Activated gamma-delta T cell (primary cell): ENCODE data around the gene RESF1.

Source experiments
- DNase-seq: peaks from one replicate; lab custom pipeline; 2025; lab: John Stamatoyannopoulos, UW

RESF1 gene

DNA sequence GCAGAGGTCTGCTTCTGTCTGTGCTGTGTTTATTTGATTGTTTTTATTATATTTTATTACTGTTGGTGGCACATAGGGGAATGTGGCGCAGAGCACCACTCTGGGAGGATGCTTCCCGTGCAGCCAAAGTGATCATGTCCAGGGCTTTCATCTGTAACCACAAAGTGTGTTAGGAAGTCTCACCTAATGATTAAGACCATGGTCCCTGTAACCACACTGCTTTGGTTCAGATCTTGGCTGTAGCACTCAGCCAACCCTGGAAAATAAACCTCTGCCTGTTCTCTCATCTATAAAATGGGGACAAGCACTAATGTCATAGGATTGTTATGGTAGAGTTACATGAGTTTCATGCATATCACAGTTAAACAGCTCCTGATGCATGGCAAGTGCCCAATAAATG, 1.9 kb downstream of the RESF1 start:
- DNase-seq: no peak

DNA sequence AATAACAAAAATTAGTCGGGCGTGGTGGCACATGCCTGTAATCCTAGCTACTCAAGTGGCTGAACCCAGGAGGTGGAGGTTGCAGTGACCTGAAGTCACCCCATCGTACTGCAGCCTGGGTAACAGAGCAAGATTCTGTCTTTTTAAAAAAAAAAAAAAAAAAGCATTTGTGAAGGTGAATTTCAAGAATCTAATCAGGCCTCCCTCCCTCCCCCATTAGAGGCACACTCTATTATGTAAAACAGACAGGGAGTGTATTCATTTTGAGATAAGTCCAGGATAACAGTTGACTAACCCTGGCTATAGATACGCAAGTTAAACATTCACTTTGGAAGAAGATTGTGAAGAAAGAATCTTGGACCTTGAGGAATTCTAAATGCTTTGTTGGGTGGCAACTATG, 2.9 kb downstream of the RESF1 start:
- DNase-seq: no peak

DNA sequence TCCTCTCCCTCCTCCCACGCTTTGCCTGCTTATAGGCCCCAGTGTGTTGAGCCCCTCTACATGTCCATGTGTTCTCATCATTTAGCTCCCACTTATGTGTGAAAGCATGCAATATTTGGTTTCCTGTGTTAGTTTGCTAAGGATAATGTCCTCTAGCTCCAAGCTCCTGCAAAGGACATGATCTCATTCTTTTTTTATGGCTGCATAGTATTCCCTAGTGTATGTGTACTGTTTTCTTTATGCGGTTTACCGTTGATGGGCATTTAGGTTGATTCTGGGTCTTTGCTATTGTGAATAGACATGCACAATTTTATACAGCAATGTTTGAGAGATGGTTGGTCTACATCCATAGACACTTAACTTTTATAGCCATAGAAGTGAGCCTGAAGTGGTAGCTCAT, 5.1 kb downstream of the RESF1 start:
- no peak for DNase-seq

DNA sequence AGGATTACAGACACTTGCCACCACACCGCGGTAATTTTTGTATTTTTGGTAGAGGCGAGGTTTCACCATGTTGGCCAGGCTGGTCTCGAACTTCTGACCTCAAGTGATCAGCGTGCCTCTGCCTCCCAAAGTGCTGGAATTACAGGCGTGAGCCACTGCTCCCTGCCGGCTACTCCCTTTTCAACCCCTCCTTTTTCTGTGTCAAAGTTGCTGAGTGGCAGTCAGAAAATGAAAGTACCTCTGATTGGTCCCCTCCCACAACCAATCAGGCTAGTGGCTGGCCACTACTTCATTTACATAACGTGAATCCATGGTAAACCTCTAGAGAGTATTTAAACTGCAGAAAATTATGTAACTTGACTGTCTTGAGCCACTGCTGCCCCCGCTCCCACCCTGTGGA, 5.9 kb downstream of the RESF1 start:
- no peak for DNase-seq

DNA sequence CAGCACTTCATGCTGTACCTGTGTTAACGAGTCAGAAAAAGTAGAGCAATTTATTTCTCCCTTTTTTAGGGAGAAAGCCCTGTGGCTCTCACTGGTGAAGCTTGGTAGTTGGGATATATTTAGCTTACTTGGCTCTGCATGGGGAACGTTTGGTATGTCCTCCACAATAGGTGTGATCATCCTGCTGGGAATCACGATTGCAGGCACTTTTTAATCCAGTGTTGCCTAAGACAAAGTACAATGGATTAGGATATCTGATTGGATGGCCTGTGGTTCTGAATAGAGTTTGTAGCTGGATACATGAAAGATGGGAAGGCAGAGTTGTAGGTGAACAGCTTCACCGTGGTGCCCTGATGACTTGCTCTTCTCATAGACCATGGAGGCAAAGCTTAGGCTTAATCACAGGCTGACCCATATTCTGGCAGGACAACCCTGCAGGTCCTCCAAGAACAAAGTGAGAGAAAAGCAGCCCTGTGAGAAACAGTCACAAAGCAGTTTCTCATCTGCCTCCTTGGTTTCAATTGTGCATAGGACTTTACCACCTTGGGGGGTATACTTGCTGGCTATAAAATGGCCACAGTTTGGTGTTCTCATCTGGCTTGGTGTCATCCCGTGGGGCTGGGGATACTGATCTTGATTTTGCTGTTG, 7.5 kb downstream of the RESF1 start:
- DNase-seq: no peak

DNA sequence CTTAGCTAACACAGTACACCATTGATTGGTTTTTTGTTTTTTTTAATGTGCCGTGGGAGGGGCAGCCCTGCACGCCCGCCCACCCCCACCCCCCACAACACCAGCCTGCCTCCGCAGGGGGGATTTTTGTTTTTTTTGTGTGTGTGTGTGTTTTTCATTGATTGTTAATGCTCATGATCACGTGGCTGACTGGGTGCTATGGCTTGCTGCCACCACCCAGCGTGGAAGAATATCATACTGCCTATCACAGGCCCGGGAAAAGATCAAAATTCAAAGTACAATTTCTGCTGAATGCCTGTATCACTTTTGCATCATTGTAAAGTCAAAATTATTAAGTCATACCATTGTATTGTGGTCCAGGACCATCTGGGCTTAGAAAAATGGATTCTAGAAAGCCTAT, 8.3 kb downstream of the RESF1 start:
- DNase-seq: no peak

DNA sequence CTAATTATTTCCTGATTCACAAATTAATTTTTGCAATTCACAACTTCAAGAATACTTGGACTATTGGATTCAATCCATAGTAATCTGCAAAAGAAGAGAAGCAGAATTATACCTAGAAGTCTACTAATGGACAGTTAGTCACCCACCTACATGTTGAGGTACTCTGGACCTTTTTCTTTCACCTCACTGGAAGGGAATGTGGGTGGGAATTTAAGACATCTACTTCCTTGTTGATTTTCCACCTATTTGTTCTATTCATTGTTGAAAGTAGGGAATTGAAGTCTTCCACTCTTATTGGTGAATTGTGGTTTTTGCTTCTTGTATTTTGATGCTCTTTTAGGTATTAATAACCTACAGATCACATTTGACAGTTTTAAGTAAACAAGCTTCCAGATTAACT, 11.0 kb downstream of the RESF1 start:
- no peak for DNase-seq

DNA sequence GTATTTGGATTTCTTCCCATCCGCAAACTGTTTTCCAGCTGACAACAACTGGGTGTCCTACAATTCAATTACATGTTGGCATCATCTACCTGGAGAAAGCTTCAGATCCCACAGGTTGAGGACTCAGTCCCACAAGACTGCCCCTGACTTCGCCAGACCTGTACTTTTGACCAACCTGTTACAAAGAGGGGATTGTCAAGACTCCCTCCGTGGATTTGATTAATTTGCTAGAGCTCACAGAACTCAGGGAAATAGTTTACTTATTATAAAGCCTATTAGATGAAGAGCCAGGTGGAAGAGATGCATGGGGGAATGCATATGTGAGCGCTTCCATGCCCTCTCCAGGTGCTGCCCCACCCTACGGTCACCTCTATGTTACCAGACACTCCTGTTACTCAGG, 14.6 kb downstream of the RESF1 start:
- no peak for DNase-seq

DNA sequence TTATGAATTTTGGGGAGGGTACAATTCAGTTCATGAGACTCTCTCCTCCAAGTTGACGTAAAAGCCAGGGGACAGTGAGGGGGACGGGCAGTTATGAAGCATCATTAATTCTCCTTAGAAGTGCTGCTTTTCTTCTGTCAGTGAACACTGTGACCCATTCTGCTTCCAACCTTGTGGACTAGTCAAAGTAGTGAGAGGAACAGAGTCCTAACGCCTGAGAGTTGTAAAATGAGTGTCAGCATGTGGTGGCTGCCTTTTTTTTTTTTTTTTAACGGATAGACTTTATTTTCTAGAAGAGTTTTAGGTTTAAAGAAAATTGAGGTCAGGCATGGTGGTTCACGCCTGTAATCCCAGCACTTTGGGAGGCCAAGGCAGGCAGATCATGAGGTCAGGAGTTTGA, 15.5 kb downstream of the RESF1 start:
- DNase-seq: no peak

DNA sequence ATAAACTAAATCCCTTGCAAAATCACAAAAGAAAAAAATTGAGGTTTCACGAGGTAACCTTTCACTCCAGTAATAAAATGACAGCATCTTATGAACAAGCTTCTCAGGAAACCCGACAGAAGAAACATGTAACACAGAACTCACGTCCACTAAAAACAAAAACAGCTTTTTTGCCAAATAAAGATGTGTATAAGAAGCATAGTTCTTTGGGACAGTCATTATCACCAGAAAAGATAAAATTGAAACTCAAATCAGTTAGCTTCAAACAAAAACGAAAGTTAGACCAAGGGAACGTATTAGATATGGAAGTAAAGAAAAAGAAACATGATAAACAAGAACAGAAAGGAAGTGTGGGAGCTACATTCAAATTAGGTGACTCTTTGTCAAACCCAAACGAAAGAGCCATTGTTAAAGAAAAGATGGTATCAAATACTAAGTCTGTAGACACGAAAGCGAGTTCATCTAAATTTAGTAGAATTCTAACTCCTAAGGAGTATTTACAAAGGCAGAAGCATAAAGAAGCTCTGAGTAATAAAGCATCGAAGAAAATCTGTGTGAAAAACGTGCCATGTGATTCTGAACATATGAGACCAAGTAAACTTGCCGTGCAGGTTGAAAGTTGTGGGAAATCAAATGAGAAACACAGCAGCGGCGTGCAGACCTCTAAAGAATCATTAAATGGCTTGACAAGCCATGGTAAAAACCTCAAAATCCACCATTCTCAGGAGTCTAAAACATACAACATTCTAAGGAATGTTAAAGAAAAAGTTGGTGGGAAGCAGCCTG, 25.8 kb downstream of the RESF1 start:
- no peak for DNase-seq

DNA sequence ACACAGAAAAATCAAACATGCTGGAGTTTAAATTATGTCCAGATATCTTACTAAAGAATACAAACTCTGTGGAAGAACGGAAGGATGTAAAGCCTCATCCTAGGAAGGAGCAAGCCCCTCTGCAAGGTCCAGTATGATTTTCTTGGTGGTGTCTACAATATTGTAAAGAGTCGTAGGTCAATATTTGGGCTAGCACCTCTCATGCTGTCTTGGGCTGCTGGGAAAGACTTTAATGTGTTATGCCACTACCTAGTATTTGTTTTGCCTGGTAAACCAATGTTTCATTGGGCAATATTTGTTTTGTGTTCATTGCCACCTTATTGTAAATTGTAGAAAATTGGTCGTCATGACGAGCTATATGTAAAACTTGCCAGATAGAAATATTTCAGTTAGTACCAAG, 26.6 kb downstream of the RESF1 start:
- no peak for DNase-seq

DNA sequence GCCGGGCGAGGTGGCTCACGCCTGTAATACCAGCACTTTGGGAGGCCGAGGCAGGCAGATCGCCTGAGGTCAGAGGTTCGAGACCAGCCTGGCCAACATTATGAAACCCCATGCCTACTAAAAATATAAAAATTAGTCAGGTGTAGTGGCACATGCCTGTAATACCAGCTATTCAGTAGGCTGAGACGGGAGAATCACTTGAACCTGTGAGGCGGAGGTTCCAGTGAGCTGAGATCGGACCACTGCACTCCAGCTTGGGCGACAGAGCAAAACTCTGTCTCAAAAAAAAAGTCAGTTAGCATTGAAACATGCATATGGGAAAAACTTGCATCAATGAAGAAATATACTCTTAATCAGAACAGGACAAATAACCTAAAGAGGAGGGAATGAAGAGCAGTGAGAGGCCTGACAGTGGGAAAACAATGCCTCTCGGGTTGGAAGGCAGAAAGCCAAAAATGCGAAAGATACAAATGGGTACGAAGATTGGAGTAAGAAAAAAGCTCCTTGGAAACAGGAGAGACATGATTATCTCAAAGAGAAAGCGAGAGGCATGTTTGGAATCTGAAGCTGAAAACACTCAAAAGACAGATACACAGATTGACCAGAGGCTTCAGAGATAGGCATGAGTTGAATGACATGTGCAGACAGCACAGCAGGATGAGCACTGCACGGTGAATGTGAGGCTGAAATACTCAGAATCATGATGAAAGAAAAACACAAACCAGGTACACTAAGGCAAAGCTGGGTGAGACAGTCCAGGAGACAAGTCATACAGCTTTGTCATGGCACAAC, 30.6 kb downstream of the RESF1 start:
- DNase-seq: no peak

DNA sequence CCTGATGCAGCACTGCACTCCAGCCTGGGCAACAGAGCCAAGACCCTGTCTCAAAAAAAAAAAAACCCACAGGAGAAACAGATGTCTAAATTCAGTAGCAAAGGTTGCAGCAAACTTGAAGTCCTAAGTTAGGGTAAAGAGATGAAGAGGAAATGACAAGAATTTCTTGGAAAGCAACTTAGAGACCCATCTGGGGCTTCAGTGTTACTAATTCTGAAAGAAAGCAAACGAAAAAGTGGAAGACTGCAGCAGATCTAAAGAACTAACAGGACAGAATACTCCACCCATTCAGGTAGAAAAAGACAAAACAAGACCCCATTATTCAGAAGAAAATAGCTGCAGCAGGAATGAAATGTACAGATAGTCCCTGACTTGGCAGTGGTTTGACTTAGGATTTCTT, 31.9 kb downstream of the RESF1 start:
- no peak for DNase-seq

DNA sequence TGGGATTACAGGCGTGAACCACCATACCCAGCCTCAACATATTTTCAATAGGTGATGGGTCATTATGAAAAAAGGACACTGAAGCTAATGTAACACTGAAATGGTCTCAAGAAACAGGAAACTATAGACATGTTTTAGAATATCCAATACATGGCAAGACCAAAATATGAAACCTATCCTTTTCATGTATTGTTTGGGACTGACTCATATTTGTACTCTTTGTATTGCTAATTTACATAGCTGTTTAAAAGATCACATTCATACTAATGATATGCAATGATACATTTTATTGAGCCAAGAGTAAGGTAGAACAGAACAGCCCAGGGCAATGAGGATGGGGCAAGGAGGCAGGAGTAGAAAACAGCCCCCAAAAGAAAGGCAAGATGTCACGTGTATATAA, 32.6 kb downstream of the RESF1 start:
- no peak for DNase-seq

DNA sequence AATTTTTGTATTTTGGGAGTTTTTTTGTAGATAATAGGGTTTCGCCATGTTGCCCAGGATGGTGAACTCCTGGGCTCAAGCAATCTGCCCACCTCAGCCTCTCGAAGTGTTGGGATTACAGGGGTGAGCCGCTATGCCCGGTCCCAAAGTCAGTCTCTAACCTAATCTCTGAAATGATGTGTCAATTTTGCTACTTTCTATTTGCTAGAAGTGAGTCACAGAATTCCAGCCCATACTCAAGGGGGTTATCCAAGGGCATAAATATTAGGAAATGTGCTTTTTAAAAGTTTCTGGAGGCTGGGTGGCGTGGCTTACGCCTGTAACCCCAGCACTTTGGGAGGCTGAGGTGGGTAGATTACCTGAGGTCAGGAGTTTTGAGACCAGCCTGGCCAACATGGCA, 40.5 kb downstream of the RESF1 start:
- no peak for DNase-seq

DNA sequence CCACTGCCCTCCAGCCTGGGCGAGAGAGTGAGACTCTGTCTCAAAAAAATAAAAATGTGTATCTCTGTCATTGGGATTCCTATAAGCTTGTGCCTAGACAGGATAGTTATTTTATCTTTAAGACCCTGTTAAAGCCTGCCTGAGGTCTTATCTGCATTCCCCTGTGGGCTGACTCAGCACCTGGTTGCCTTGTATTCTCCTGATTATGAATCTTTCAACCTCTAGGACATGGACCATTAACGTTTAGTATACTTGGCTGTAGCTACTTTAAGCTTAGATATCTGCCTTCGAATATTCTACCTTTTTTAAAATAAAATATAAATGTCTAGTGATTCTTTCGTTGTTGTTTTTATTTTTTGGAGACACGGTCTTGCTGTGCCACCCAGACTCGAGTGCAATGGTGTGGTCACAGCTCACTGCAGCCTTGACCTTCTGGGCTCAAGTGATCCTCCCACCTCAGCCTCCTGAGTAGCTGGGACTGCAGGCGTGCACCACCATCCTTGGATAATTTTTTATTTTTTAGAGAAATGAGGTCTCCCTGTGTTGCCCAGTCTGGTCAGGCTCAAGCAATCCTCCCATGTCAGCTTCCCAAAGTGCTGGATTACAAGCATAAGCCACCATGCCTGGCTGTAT, 41.3 kb downstream of the RESF1 start:
- no peak for DNase-seq

DNA sequence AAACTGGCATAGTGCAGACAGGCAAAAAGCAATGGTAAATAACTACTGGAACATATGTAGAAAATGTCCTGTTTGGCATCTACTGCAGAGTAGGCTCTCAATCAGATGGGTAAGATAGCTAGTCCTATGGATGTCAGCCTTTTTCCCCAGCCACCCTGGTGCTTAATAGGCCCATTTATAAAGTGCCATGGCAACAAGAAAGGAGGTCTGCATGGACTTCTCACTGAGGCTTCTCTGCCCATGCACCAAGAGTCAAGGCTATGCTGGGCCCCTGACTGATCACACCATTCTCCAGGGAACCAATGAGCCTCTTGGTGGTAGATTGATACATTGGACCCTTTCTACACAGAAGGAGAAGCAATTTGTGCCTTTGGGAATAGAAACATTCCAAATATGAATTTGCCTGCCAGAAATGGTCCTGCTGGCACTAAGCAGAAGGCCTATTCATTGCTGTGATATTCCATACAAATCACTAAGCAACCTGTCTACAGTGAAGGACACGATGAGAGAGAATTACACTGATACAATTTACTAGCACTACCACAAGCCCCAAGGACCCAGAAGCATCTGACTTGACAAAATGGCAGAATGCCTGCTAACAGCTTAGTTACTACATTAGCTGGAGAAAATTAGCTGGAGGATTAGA, 43.8 kb downstream of the RESF1 start:
- no peak for DNase-seq

DNA sequence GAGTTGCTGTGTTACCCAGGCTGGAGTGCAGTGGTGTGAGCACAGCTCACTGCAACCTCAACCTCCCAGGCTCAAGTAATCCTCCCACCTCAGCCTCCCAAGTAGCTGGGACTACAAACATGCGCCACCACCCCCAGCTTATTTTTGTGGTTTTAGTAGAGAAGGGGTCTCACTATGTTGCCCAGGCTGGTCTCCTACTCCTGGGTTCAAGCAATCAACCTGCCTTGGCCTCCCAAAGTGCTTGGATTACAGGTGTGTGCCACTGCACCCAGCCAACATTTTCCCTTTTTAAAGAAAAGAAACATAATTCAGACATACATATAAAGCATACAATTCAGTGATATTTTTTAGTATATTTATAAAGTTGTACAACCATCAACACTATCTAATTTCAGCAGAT, 44.4 kb downstream of the RESF1 start:
- no peak for DNase-seq

DNA sequence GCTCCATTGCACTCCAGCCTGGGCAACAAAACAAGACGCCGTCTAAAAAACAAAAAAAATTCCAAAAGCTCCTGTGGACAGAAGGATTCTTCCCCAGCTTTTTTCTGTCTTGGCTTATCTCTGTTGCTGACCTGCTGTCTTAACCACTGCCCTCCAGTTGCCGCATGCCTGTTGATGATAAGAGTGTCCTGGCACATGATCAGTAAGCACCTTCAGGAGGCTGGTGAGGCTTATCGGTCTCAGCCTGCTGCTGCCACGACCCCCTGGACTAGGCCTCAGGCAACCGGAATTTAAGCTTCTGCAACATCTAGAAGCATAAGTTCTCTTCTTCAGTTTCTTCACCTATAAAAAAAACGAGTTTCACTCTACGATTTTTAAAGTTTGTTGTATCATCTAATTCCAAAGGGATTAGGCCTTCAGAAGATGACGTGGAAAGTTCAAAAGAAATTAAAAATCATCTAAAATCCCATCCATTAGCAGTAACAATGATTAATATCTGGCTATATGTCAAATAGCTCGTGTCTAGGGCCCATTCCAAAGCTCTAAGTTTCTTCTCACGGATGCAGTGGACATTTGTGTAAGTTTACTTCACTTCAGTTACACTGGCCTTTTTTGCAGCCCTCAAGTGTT, 46.4 kb downstream of the RESF1 start:
- DNase-seq: no peak
